ENCODE results near the gene PLA1A.

DNA sequence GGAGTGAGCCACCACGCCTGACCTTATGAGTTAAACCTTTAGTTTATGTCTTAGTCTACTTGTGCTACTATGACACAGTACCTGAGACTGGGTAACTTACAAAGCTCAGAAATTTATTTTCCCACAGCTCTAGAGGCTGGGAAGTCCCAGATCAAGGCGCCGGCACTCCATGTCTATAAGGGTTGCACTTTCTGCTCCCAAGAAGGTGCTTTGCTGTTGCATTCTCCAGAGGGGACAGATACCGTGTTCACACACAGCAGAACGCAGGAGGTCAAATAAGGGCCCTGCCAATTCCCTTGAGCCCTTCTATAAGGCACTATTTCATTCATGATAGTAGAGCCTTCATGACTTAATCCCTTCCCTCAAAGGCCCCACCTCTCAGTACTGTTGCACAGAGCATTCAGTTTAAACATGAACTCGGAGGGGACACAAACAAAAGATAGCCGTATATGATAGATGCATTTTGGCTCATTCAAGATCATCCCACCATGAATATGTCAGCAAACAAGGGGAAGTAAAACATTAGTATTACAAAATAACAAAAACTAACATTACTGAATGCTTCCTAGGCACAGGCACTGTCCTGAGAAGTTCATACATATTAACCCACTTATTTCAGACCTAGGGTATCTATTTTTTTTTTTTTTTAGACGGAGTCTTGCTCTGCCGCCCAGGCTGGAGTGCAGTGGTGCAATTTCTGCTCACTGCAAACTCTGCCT lies 26.5 kb downstream of the PLA1A start:
- TF ChIP-seq, protein P1, sequence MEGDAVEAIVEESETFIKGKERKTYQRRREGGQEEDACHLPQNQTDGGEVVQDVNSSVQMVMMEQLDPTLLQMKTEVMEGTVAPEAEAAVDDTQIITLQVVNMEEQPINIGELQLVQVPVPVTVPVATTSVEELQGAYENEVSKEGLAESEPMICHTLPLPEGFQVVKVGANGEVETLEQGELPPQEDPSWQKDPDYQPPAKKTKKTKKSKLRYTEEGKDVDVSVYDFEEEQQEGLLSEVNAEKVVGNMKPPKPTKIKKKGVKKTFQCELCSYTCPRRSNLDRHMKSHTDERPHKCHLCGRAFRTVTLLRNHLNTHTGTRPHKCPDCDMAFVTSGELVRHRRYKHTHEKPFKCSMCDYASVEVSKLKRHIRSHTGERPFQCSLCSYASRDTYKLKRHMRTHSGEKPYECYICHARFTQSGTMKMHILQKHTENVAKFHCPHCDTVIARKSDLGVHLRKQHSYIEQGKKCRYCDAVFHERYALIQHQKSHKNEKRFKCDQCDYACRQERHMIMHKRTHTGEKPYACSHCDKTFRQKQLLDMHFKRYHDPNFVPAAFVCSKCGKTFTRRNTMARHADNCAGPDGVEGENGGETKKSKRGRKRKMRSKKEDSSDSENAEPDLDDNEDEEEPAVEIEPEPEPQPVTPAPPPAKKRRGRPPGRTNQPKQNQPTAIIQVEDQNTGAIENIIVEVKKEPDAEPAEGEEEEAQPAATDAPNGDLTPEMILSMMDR (conservative IDR thresholded peaks at IDR 0.05 in 1 of 2, IDR thresholded peaks at IDR 0.05 in 1 of 2; ENCODE audit: extremely low read depth in 1 of 2, insufficient read depth in 1 of 2, low read depth in 1 of 2, low read length in 2 of 2): no peak
- TF ChIP-seq EZH2 (IDR thresholded peaks at IDR 0.05; ENCODE audit: borderline replicate concordance, low read length): no peak

Data from mammary epithelial cell (primary cell).